C4-2B (cell line): ENCODE results near the gene FAM83G.

Source experiments
- ZFX ChIP-seq: fragments of 450-650 bp; IDR thresholded peaks from 2 replicates; pipeline ENCODE4 v1.6.1; 2017
- TF ChIP-seq, protein P1 (sequence below): fragments of 450-650 bp; conservative IDR thresholded peaks from 2 replicates; pipeline ENCODE4 v1.5.1; 2017; ENCODE audit warnings: mild to moderate bottlenecking

- TF ChIP-seq, protein P1, sequence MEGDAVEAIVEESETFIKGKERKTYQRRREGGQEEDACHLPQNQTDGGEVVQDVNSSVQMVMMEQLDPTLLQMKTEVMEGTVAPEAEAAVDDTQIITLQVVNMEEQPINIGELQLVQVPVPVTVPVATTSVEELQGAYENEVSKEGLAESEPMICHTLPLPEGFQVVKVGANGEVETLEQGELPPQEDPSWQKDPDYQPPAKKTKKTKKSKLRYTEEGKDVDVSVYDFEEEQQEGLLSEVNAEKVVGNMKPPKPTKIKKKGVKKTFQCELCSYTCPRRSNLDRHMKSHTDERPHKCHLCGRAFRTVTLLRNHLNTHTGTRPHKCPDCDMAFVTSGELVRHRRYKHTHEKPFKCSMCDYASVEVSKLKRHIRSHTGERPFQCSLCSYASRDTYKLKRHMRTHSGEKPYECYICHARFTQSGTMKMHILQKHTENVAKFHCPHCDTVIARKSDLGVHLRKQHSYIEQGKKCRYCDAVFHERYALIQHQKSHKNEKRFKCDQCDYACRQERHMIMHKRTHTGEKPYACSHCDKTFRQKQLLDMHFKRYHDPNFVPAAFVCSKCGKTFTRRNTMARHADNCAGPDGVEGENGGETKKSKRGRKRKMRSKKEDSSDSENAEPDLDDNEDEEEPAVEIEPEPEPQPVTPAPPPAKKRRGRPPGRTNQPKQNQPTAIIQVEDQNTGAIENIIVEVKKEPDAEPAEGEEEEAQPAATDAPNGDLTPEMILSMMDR: no peak
- TF ChIP-seq ZFX: no peak
Measured at GRCh38 chr17:18960241-18960665, 44.3 kb downstream of the FAM83G start.
